SK-N-SH treated with all-trans-retinoic acid at 6 μM for 48 hours (cell line): ENCODE measurements around the gene IMPA2.

Experiments used
- BACH2 ChIP-seq: fragments of 250-450 bp; sonication (Bioruptor Pico); IDR thresholded peaks from 2 replicates; pipeline ENCODE4 v1.9.0; 2021; ENCODE audit warnings: mild to moderate bottlenecking, borderline replicate concordance
- GLIS3 ChIP-seq: fragments of 250-450 bp; sonication (Bioruptor Pico); IDR thresholded peaks from 2 replicates; pipeline ENCODE4 v1.5.0; 2020; ENCODE audit warnings: mild to moderate bottlenecking, moderate library complexity
- ISL1 ChIP-seq: fragments of 250-450 bp; sonication (Bioruptor Pico); IDR thresholded peaks from 2 replicates; pipeline ENCODE4 v2.1.2; 2022; ENCODE audit warnings: mild to moderate bottlenecking, moderate library complexity
- TCF4 ChIP-seq: fragments of 250-450 bp; sonication (Bioruptor Pico); IDR thresholded peaks from 2 replicates; pipeline ENCODE4 v1.8.0; 2021; ENCODE audit warnings: mild to moderate bottlenecking, moderate library complexity, borderline replicate concordance
- TOX ChIP-seq: fragments of 250-450 bp; sonication (Bioruptor Pico); IDR thresholded peaks from 2 replicates; pipeline ENCODE4 v1.8.0; 2021; ENCODE audit warnings: mild to moderate bottlenecking, moderate library complexity, borderline replicate concordance
- ZC3H10 ChIP-seq: fragments of 250-450 bp; sonication (Bioruptor Pico); IDR thresholded peaks from 2 replicates; pipeline ENCODE4 v1.5.1; 2021; ENCODE audit warnings: mild to moderate bottlenecking, moderate library complexity
- ZFP3 ChIP-seq: fragments of 250-450 bp; sonication (Bioruptor Pico); IDR thresholded peaks from 2 replicates; pipeline ENCODE4 v1.5.0; 2020; ENCODE audit warnings: mild to moderate bottlenecking, moderate library complexity
- ZNF565 ChIP-seq: fragments of 450-650 bp; formaldehyde crosslinking; conservative IDR thresholded peaks from 2 replicates; pipeline ENCODE4 v1.5.0; 2020; ENCODE audit warnings: low read depth, mild to moderate bottlenecking, moderate library complexity
- TF ChIP-seq, protein P1 (sequence below): fragments of 250-450 bp; sonication (Bioruptor Pico); IDR thresholded peaks from 2 replicates; pipeline ENCODE4 v1.8.0; 2020; ENCODE audit warnings: mild to moderate bottlenecking, moderate library complexity, borderline replicate concordance

GRCh38 chr18:11992096-11992790 is 10.9 kb downstream of the IMPA2 start:
- no peak for TF ChIP-seq ISL1 (CRISPR knock-in tag)
- TF ChIP-seq ZC3H10 (CRISPR knock-in tag) = no peak
- no peak for TF ChIP-seq TOX (CRISPR knock-in tag)
- TF ChIP-seq BACH2 = no peak
- TF ChIP-seq ZNF565 (CRISPR knock-in tag) = no peak
- no peak for TF ChIP-seq GLIS3 (CRISPR knock-in tag)
- no peak for TF ChIP-seq ZFP3 (CRISPR knock-in tag)
- TF ChIP-seq TCF4 (CRISPR knock-in tag) = no peak
- TF ChIP-seq, protein P1, sequence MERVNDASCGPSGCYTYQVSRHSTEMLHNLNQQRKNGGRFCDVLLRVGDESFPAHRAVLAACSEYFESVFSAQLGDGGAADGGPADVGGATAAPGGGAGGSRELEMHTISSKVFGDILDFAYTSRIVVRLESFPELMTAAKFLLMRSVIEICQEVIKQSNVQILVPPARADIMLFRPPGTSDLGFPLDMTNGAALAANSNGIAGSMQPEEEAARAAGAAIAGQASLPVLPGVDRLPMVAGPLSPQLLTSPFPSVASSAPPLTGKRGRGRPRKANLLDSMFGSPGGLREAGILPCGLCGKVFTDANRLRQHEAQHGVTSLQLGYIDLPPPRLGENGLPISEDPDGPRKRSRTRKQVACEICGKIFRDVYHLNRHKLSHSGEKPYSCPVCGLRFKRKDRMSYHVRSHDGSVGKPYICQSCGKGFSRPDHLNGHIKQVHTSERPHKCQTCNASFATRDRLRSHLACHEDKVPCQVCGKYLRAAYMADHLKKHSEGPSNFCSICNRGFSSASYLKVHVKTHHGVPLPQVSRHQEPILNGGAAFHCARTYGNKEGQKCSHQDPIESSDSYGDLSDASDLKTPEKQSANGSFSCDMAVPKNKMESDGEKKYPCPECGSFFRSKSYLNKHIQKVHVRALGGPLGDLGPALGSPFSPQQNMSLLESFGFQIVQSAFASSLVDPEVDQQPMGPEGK (CRISPR knock-in tag) = no peak
